Activated CD4-positive, alpha-beta T cell treated with anti-CD3 and anti-CD28 coated beads for 36 hours (primary cell): ENCODE data around the gene NDEL1. TPM values are rescaled to one million over a fixed set of nuclear protein-coding genes. Genes with fewer than 3 reads are reported as not detected.

Experiments
- ATAC-seq: fragments of 200-7000 bp; cut with Tn5 transposase; one replicate; pipeline ENCODE4 v1.10.0; 2021; ENCODE audit warnings: mild to moderate bottlenecking, moderate library complexity
- CTCF ChIA-PET: fragments of 350-600 bp; sonication (Branson Sonifier 250); formaldehyde crosslinking; loops from one replicate; lab custom pipeline; 2021; ENCODE audit warnings: antibody characterized with exemption; lab: Charles Lee
- POLR2A ChIA-PET: fragments of 350-600 bp; sonication (Branson Sonifier 250); formaldehyde crosslinking; loops from one replicate; lab custom pipeline; 2021; ENCODE audit warnings: antibody characterized with exemption, inconsistent platforms; lab: Charles Lee
- DNase-seq: peaks from one replicate; pipeline ENCODE4 v3.0.0-alpha.2; 2020
- H3K27ac Mint-ChIP-seq: one replicate; pipeline ENCODE4 v1.8.0; 2021; ENCODE audit warnings: mixed read lengths
- H3K27me3 Mint-ChIP-seq: one replicate; pipeline ENCODE4 v1.8.0; 2021; ENCODE audit warnings: mixed read lengths
- H3K36me3 Mint-ChIP-seq: one replicate; pipeline ENCODE4 v1.8.0; 2021; ENCODE audit warnings: low read depth, mixed read lengths
- H3K4me1 Mint-ChIP-seq: one replicate; pipeline ENCODE4 v1.8.0; 2021; ENCODE audit warnings: mixed read lengths
- H3K4me3 Mint-ChIP-seq: one replicate; pipeline ENCODE4 v1.8.0; 2021; ENCODE audit warnings: mild to moderate bottlenecking, moderate library complexity, mixed read lengths
- H3K9me3 Mint-ChIP-seq: one replicate; pipeline ENCODE4 v1.8.0; 2021; ENCODE audit warnings: low read depth, mixed read lengths
- intact Hi-C, 2 experiments: fragments of 100-400 bp; cut with DNase I in 1 of 2; cut with micrococcal nuclease in 1 of 2; formaldehyde crosslinking; loops; one replicate each; pipeline versions ENCODE4 v1.14.2 to v1.15.1; 2022 to 2024; cut with DNase I, micrococcal nuclease
- total RNA-seq, 2 experiments: library from RNA; stranded (reverse); gene quantifications; one replicate each; pipeline ENCODE4 v1.2.3, GENCODE V29; 2021

The NDEL1 gene
- total RNA-seq, 2 experiments from 2014 or later: 51.9 to 58.6 TPM

- Mint-ChIP-seq H3K36me3 (peaks cover 4% of the 10 kb centered on the region), H3K27ac (no peak overlapping the region), H3K9me3 (no peaks in the 10 kb centered on the region), H3K4me1 (no peaks in the 10 kb centered on the region), H3K27me3 (no peaks in the 10 kb centered on the region), H3K4me3 (no peak overlapping the region)
- ChIA-PET POLR2A (no interaction called here), CTCF (interaction anchor here (0.7 to 0.9 kb wide), 2 partner anchors 23 to 143 kb away, joined by 3 to 4 read pairs; no protein-coding TSS in a partner anchor)
- no peak for DNase-seq
- intact Hi-C loops: no loop called here
- no peak for ATAC-seq
Measured at GRCh38 chr17:8503368-8503767, 67.7 kb downstream of the NDEL1 start.

- Mint-ChIP-seq H3K27ac (no peak overlapping the region), H3K27me3 (no peaks in the 10 kb centered on the region), H3K9me3 (no peaks in the 10 kb centered on the region), H3K36me3 (peaks cover 4% of the 10 kb centered on the region), H3K4me3 (no peak overlapping the region), H3K4me1 (no peaks in the 10 kb centered on the region)
- no peak for DNase-seq
- intact Hi-C loops: no loop called here
- ATAC-seq: no peak
- CTCF ChIA-PET: interaction anchor here (0.7 to 0.9 kb wide), 2 partner anchors 23 to 144 kb away, joined by 3 to 4 read pairs; no protein-coding TSS in a partner anchor
- POLR2A ChIA-PET: no interaction called here
Measured at GRCh38 chr17:8503807-8504206, 68.1 kb downstream of the NDEL1 start.

DNA sequence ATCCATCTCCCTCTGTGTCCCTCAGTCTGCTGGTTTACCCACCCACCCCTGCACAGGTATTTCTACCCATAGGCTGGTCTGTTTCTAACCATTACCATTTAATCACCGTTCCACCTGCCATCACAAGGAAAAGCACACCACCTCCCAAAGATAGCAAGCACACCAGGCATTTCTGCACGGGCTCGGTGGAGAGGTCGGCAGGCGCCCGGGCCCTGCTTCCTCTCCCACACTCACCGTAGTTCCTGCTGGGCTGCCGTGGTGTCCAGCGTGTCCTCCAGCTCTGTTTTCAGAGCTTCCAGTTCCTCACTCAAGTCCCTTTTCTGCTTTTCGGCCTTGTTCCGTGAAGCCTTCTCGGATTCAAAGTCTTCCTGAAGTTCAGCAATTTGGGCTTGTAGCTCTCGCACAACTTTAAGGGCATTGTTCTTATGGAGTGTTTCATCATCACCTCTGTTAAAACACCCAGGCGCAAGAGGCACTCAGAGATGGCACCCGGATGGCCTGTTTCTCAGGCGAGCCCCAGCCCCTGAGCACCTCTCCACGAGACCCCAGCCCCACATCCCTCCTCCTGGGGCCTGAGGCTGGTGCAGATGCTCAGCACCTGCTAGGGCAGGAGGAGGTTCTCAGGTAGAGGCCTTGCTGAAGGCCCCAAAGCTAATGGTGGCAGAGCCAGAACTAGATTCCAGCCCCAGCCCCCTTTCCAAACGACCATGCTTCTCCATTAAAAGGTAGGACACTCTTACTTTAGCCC, 69.0 kb downstream of the NDEL1 start:
- ATAC-seq (no peak), DNase-seq (no peak)
- no peaks in the 10 kb centered on the region for H3K4me1 Mint-ChIP-seq
- ChIA-PET POLR2A (no interaction called here), CTCF (no interaction called here)
- peaks cover 4% of the 10 kb centered on the region for H3K36me3 Mint-ChIP-seq
- no peak overlapping the region for H3K27ac Mint-ChIP-seq
- H3K4me3 Mint-ChIP-seq: no peak overlapping the region
- H3K27me3 Mint-ChIP-seq: no peaks in the 10 kb centered on the region
- H3K9me3 Mint-ChIP-seq: no peaks in the 10 kb centered on the region
- intact Hi-C loops: no loop called here

GRCh38 chr17:8506145-8506544, 70.5 kb downstream of the NDEL1 start:
- intact Hi-C loops: no loop called here
- POLR2A ChIA-PET: no interaction called here

DNA sequence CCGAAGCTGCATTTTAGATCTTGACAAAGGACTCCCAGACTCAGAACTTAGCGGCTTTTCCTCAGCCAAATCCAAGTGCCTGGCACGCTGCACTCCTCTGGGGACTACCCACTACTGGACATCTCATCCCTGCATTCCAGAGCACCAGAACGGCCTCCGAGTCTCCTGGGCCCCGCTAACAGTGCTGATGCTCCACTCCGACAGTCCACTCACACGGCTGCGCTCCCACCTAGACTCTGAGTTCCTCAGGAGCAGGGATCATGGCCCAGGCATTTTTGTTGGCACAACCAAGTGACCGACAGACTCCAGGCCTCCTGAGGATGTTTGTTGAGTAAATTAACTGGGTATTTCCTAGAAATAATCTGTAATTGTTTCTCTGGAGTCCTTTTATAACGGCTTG, 79.1 kb downstream of the NDEL1 start:
- ATAC-seq (no peak), DNase-seq (no peak)
- Mint-ChIP-seq H3K36me3 (no peaks in the 10 kb centered on the region), H3K27ac (no peak overlapping the region), H3K27me3 (no peaks in the 10 kb centered on the region), H3K4me1 (no peaks in the 10 kb centered on the region), H3K4me3 (no peak overlapping the region), H3K9me3 (no peaks in the 10 kb centered on the region)
- CTCF ChIA-PET: no interaction called here
- POLR2A ChIA-PET: no interaction called here
- intact Hi-C loops: no loop called here

More at GRCh38 chr17:8506145-8506544, 70.5 kb downstream of the NDEL1 start:
- CTCF ChIA-PET: interaction anchor here (1.1 kb wide), 1 partner anchor 280 kb away, joined by 3 read pairs; no protein-coding TSS in a partner anchor
- Mint-ChIP-seq H3K9me3 (no peaks in the 10 kb centered on the region), H3K36me3 (peaks cover 4% of the 10 kb centered on the region), H3K27me3 (no peaks in the 10 kb centered on the region), H3K4me3 (no peak overlapping the region), H3K27ac (no peak overlapping the region), H3K4me1 (no peaks in the 10 kb centered on the region)
- DNase-seq: no peak
- ATAC-seq: no peak

Other genes starting within 250 kb of the NDEL1 start
- 1 to 10 TPM; 3.9 to 4.5 TPM for gene BORCS6, start 245.7 kb upstream of the NDEL1 start, total RNA-seq
- 100 to 1,000 TPM; 173 to 226 TPM for gene AURKB, start 225.3 kb upstream of the NDEL1 start, total RNA-seq
- gene CTC1, start 187.8 kb upstream of the NDEL1 start, total RNA-seq: 10 to 100 TPM; 49.3 to 57.9 TPM
- 100 to 1,000 TPM; 113 to 141 TPM for gene PFAS, start 186.6 kb upstream of the NDEL1 start, total RNA-seq
- 10 to 100 TPM; 37.9 to 40.1 TPM for gene RANGRF, start 147.2 kb upstream of the NDEL1 start, total RNA-seq
- 1 to 10 TPM; 1.9 to 2.3 TPM for gene SLC25A35, start 140.5 kb upstream of the NDEL1 start, total RNA-seq
- not detected for gene ARHGEF15, start 125.6 kb upstream of the NDEL1 start, total RNA-seq
- not detected for gene ODF4, start 96.0 kb upstream of the NDEL1 start, total RNA-seq
- 1,000 to 10,000 TPM; 3,064 to 3,721 TPM for gene RPL26, start 52.7 kb upstream of the NDEL1 start, total RNA-seq
- gene RNF222, start 38.1 kb upstream of the NDEL1 start, total RNA-seq: not detected
- gene MYH10, start 194.8 kb downstream of the NDEL1 start, total RNA-seq: 10 to 100 TPM; 17.0 to 21.3 TPM